ENCODE measurements around the gene AP1M2. TPM values are rescaled to one million over a fixed set of nuclear protein-coding genes. Genes with fewer than 3 reads are reported as not detected.

Gene AP1M2
- total and polyA plus RNA-seq, 2 donors (not counting 3 experiments of a cell fraction or from before 2014, with no cell fraction given): 0.19 TPM; not detected in 1

- TF ChIP-seq FOS (IDR thresholded peaks at IDR 0.05; ENCODE audit: borderline replicate concordance, insufficient read depth, low read length) (no peak), POLR2A (IDR thresholded peaks at IDR 0.05; ENCODE audit: low read depth, low read length) (no peak), MAX (IDR thresholded peaks at IDR 0.05; ENCODE audit: insufficient read depth, insufficient read length) (no peak), CTCF (IDR thresholded peaks at IDR 0.05; ENCODE audit: extremely low read depth in 1 of 2, insufficient read depth in 1 of 2, low read depth in 1 of 2, low read length in 2 of 2) (no peak), EZH2 (IDR thresholded peaks at IDR 0.05; ENCODE audit: borderline replicate concordance, low read depth, low read length, severe bottlenecking) (no peak), MYC (IDR thresholded peaks at IDR 0.05; ENCODE audit: low read depth, low read length) (no peak), GATA2 (IDR thresholded peaks at IDR 0.05; ENCODE audit: insufficient read depth, insufficient read length, low read depth, low read length) (no peak), JUN (IDR thresholded peaks at IDR 0.05; ENCODE audit: borderline replicate concordance, insufficient read depth, insufficient read length, low read depth) (no peak), POLR2AphosphoS5 (IDR thresholded peaks at IDR 0.05; ENCODE audit: insufficient read depth, low read depth, low read length) (no peak)
- CTCF ChIA-PET: no interaction called here
- peaks cover 4 to 35% of the 10 kb centered on the region in 2 experiments for H3K36me3 ChIP-seq (ENCODE audit: control insufficient read depth in 2 of 2, extremely low read depth in 1 of 2, insufficient read depth in 2 of 2, low read length in 2 of 2)
Measured at GRCh38 chr19:10550336-10550735, 36.8 kb downstream of the AP1M2 start.

More at GRCh38 chr19:10550336-10550735, 36.8 kb downstream of the AP1M2 start:
- no peak overlapping the region for H3K9ac ChIP-seq (replicated peaks; ENCODE audit: extremely low read depth, insufficient read depth, low read length)
- H3K9me1 ChIP-seq (replicated peaks; ENCODE audit: control insufficient read depth, extremely low read depth, insufficient read depth, low read length): no peaks in the 10 kb centered on the region
- no peaks in the 10 kb centered on the region for H3K4me1 ChIP-seq (ENCODE audit: control insufficient read depth, extremely low read depth, insufficient read depth, low read length)
- H2AFZ ChIP-seq (ENCODE audit: low read depth, low read length): no peak overlapping the region
- no peak overlapping the region for H3K27ac ChIP-seq (ENCODE audit: insufficient read depth, low read depth, low read length)
- no TSS peak for BruUV-seq (replicated peaks)
- DNase-seq (ENCODE audit: low read depth, low spot score) (no peak), FAIRE-seq (no peak)
- no peaks in the 10 kb centered on the region for H3K79me2 ChIP-seq (ENCODE audit: control insufficient read depth, insufficient read depth, low read length)
- H3K4me2 ChIP-seq (ENCODE audit: insufficient read depth, low read length): no peak overlapping the region
- H3K27me3 ChIP-seq (ENCODE audit: control insufficient read depth in 2 of 2, insufficient read depth in 2 of 2, low read length in 2 of 2): no peaks in the 10 kb centered on the region
- H3K4me3 ChIP-seq (replicated peaks in 1 of 3; ENCODE audit: insufficient read depth in 1 of 3, low read depth in 1 of 3, low read length in 3 of 3): no peak overlapping the region
- no peaks in the 10 kb centered on the region for H3K9me3 ChIP-seq (replicated peaks; ENCODE audit: control insufficient read depth, insufficient read depth, low read length)
- intact Hi-C loops (cut with micrococcal nuclease): no loop called here
- dilution Hi-C loops (cut with MboI; ENCODE audit: extremely low pct_ligation_motif_present, low sequenced_read_pairs): no loop called here
- H4K20me1 ChIP-seq (replicated peaks; ENCODE audit: control insufficient read depth, extremely low read depth, insufficient read depth, low read length): no peaks in the 10 kb centered on the region
- POLR2A ChIA-PET: no interaction called here

Data from endothelial cell of umbilical vein (primary cell).